Measurements from ENCODE around the gene NARS2. TPM values are rescaled to one million over a fixed set of nuclear protein-coding genes. Genes with fewer than 3 reads are reported as not detected.
A peak's percentile ranks its signal among the peaks of the same experiment; 100 is the strongest.

Gene NARS2
- total RNA-seq, 1 donor from 2014 or later, result 24.7 TPM

DNA sequence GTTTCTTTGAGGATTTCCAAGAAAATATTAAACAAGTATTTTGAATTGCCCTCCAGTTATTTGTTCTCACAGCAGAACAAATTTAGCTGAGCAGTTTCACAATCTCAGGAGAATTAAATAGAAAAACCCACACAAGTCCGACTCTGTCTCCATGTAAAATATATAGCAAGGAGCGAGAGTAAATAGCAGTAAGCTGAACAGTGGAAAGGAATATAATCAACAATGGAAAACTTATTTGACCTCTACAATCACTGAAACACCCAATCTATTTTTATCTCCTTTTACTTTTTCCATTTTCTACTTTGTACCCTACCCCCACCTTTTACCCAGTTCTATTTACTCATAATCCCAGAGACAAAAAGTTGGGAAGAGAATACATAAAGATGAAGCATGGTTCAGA, 34.4 kb downstream of the NARS2 start:
- TF ChIP-seq, protein P1, sequence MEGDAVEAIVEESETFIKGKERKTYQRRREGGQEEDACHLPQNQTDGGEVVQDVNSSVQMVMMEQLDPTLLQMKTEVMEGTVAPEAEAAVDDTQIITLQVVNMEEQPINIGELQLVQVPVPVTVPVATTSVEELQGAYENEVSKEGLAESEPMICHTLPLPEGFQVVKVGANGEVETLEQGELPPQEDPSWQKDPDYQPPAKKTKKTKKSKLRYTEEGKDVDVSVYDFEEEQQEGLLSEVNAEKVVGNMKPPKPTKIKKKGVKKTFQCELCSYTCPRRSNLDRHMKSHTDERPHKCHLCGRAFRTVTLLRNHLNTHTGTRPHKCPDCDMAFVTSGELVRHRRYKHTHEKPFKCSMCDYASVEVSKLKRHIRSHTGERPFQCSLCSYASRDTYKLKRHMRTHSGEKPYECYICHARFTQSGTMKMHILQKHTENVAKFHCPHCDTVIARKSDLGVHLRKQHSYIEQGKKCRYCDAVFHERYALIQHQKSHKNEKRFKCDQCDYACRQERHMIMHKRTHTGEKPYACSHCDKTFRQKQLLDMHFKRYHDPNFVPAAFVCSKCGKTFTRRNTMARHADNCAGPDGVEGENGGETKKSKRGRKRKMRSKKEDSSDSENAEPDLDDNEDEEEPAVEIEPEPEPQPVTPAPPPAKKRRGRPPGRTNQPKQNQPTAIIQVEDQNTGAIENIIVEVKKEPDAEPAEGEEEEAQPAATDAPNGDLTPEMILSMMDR (IDR thresholded peaks at IDR 0.05; ENCODE audit: unreplicated experiment), result no peak
- Mint-ChIP-seq H3K27ac (no peak overlapping the region), H3K27me3 (no peaks in the 10 kb centered on the region), H3K4me3 (ENCODE audit: low read depth) (no peak overlapping the region), H3K9me3 (ENCODE audit: low read depth) (peaks cover 3% of the 10 kb centered on the region), H3K36me3 (ENCODE audit: insufficient read depth) (peaks cover 18% of the 10 kb centered on the region), H3K4me1 (ENCODE audit: low read depth) (peaks cover 9% of the 10 kb centered on the region)
- DNase-seq (ENCODE audit: low spot score, unreplicated experiment), result no peak

DNA sequence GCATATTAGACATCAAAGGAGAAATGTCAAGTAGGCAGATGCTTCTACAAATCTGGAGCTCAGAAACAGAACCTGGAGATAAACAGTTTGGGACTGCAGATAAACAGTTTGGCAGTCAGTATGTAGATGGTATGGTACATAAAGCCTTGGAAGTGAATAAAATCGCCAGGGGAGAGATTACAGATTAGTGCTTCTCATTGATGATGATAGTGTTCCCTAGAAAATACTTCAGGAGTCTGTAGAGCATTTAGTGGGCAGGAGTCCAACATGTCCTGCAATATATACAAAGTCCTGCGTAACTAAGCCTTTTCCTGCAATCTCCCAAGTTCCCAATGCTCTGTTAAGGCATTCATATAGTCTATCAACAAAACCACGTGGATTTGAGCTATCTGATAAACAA, 35.2 kb downstream of the NARS2 start:
- H3K27me3 Mint-ChIP-seq, result no peaks in the 10 kb centered on the region
- peak overlapping the region; percentile 29 for H3K27ac Mint-ChIP-seq
- H3K36me3 Mint-ChIP-seq (ENCODE audit: insufficient read depth), result peaks cover 17% of the 10 kb centered on the region
- no peak overlapping the region for H3K4me3 Mint-ChIP-seq (ENCODE audit: low read depth)
- peaks cover 3% of the 10 kb centered on the region for H3K9me3 Mint-ChIP-seq (ENCODE audit: low read depth)
- no peak for DNase-seq (ENCODE audit: low spot score, unreplicated experiment)
- H3K4me1 Mint-ChIP-seq (ENCODE audit: low read depth), result peaks cover 9% of the 10 kb centered on the region
- TF ChIP-seq, protein P1 (IDR thresholded peaks at IDR 0.05; ENCODE audit: unreplicated experiment), result no peak

DNA sequence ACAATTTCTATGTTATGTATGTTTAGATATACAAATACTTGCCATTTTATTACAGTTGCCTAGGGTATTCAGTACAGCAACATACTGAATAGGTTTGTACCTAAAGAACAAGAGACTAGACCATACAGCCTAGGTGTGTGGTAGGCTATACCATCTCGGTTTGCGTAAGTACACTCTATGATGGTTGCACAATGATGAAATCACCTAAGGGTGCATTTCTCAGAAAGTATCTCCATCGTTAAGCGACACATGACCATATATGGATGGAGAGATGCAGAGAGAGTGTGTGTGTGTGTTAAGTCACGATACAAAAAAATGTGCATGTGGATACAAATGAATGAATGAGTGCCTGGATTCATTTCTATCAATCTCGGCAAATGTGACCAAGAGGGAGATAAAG, 37.7 kb downstream of the NARS2 start:
- H3K36me3 Mint-ChIP-seq (ENCODE audit: insufficient read depth), result peaks cover 18% of the 10 kb centered on the region
- H3K27me3 Mint-ChIP-seq, result no peaks in the 10 kb centered on the region
- TF ChIP-seq, protein P1 (IDR thresholded peaks at IDR 0.05; ENCODE audit: unreplicated experiment), result no peak
- peaks cover 10% of the 10 kb centered on the region for H3K4me1 Mint-ChIP-seq (ENCODE audit: low read depth)
- no peaks in the 10 kb centered on the region for H3K9me3 Mint-ChIP-seq (ENCODE audit: low read depth)
- DNase-seq (ENCODE audit: low spot score, unreplicated experiment), result no peak
- no peak overlapping the region for H3K4me3 Mint-ChIP-seq (ENCODE audit: low read depth)
- H3K27ac Mint-ChIP-seq, result no peak overlapping the region

DNA sequence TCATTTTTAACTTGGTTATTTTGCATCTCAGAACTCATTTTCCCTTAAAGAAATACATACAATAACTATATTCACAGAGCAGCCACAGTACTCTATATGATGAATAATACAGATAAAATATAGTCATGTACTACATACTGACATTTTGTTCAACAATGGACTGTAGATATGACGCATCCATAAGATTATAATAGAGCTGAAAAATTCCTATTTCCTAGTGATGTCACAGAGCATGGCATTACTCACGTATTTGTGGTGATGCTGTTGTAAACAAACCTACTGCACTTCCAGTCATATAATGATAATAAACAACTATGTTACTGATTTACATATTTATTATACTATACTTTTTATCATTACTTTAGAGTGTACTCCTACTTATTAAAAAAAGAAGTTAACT, 38.7 kb downstream of the NARS2 start:
- Mint-ChIP-seq H3K4me1 (ENCODE audit: low read depth) (peaks cover 8% of the 10 kb centered on the region), H3K27me3 (no peaks in the 10 kb centered on the region), H3K36me3 (ENCODE audit: insufficient read depth) (peaks cover 17% of the 10 kb centered on the region), H3K27ac (no peak overlapping the region), H3K4me3 (ENCODE audit: low read depth) (no peak overlapping the region), H3K9me3 (ENCODE audit: low read depth) (no peaks in the 10 kb centered on the region)
- no peak for DNase-seq (ENCODE audit: low spot score, unreplicated experiment)
- TF ChIP-seq, protein P1 (IDR thresholded peaks at IDR 0.05; ENCODE audit: unreplicated experiment), result no peak

DNA sequence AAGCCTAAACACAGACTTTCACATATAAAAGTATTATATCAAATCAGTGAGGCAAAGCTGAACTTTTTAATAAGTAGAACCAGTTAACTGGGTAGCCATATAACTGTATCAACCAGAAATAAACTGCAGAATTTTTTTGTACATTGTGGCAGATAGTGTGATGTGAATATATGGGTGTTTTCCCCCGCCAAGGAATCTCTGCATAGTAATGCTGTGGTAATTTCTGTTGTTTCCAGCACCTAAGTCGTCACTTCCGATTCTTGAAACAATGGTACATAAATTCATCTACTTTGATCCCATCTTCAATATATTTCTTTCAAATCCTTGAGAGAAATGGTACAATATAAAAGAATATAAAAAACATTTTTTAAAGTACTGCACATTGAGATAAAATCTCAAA, 39.6 kb downstream of the NARS2 start:
- TF ChIP-seq, protein P1 (IDR thresholded peaks at IDR 0.05; ENCODE audit: unreplicated experiment), result no peak
- Mint-ChIP-seq H3K27me3 (no peaks in the 10 kb centered on the region), H3K27ac (no peak overlapping the region), H3K9me3 (ENCODE audit: low read depth) (no peaks in the 10 kb centered on the region), H3K36me3 (ENCODE audit: insufficient read depth) (peaks cover 16% of the 10 kb centered on the region), H3K4me1 (ENCODE audit: low read depth) (peaks cover 5% of the 10 kb centered on the region), H3K4me3 (ENCODE audit: low read depth) (no peak overlapping the region)
- DNase-seq (ENCODE audit: low spot score, unreplicated experiment), result no peak
